Measurements from ENCODE around the gene AFF3. TPM values are rescaled to one million over a fixed set of nuclear protein-coding genes. Genes with fewer than 3 reads are reported as not detected.
A peak's percentile ranks its signal among the peaks of the same experiment; 100 is the strongest.

Gene AFF3
- total and polyA plus RNA-seq, 2 of the 4 experiments (the other 2 are of a cell fraction), result 12.9 to 14.3 TPM

DNA sequence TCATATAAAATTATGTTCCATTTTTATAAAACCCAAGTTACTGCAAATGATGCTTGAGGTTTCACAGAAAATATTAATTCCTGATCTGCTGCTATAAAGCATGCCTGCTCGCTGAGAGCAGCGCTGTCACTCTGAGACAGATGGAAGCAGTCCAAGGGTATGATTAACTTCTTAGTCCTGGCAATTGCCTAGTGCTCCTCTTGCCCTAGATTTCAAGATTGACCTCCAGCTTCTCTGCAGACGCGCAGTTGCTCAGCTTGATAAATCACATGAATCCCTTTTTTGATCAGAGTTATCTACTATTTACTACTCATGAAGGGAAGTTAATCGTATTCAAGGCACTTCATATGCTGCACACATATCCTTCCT is 498.0 kb downstream of the AFF3 start:
- Histone ChIP-seq H3K9ac (ENCODE audit: low read depth, low read length) (no peak overlapping the region), H3K9me3 (ENCODE audit: control insufficient read depth, insufficient read depth, low read length) (no peaks in the 10 kb centered on the region), H3K4me3 (ENCODE audit: insufficient read depth, low read depth, low read length) (no peak overlapping the region), H3K27me3 (ENCODE audit: control insufficient read depth, insufficient read depth, low read length) (no peaks in the 10 kb centered on the region), H4K20me1 (ENCODE audit: insufficient read depth, low read length) (0 out of 2 replicates have a peak, but pooled peaks cover 10% of the 10 kb centered on the region), H2AK5ac (ENCODE audit: low read depth, low read length) (peak overlapping the region; percentile 21; the same call in 1 of the 2 replicates), H3K18ac (ENCODE audit: low read depth, low read length) (no peak overlapping the region), H4K5ac (ENCODE audit: low read depth, low read length) (no peak overlapping the region), H4K8ac (ENCODE audit: low read depth in 2 of 2, low read length in 2 of 2) (0 out of 4 replicates have a peak overlapping the region, but pooled peaks of 1 of the 2 experiments have one; percentile 22), H2BK5ac (ENCODE audit: low read depth, low read length, poor library complexity, severe bottlenecking) (no peak overlapping the region), H3K9me1 (ENCODE audit: insufficient read depth, low read length) (peaks cover 13% of the 10 kb centered on the region), H3K27ac (ENCODE audit: insufficient read depth, low read length) (no peak overlapping the region), H3K36me3 (ENCODE audit: control insufficient read depth, insufficient read depth, low read length) (no peaks in the 10 kb centered on the region), H4K91ac (ENCODE audit: insufficient read depth, low read depth, low read length) (no peak overlapping the region), H2BK20ac (ENCODE audit: low read depth, low read length) (no peak overlapping the region), H2BK120ac (ENCODE audit: low read depth, low read length) (peak overlapping the region; percentile 0; the same call in 1 of the 2 replicates), H3K79me1 (ENCODE audit: low read depth in 1 of 2, low read length in 2 of 2) (no peaks in the 10 kb centered on the region; a peak in 1 of 4 replicates), H3K4me2 (ENCODE audit: low read depth, low read length) (no peak overlapping the region), H3K4ac (ENCODE audit: low read depth, low read length) (no peak overlapping the region), H2AFZ (replicated peaks; ENCODE audit: low read length, poor library complexity) (no peak overlapping the region), H2BK15ac (ENCODE audit: low read depth, low read length) (no peak overlapping the region), H3K14ac (replicated peaks; ENCODE audit: low read depth, low read length) (no peak overlapping the region), H2AK9ac (replicated peaks; ENCODE audit: low read depth, low read length, poor library complexity) (no peak overlapping the region), H3K4me1 (ENCODE audit: control insufficient read depth, insufficient read depth, low read length) (peaks cover 17% of the 10 kb centered on the region), H3K56ac (ENCODE audit: extremely low read depth, insufficient read depth, low read length) (no peak overlapping the region), H3K23ac (ENCODE audit: low read depth, low read length) (no peak overlapping the region)
- DNase-seq (peak; percentile 65), ATAC-seq (ENCODE audit: low read depth) (peak; percentile 36; the same call in 1 of the 2 replicates)
- intact Hi-C loops (cut with micrococcal nuclease), result no loop called here
- ChIA-PET POLR2A (ENCODE audit: unreplicated experiment) (no interaction called here), CTCF (interaction anchor here (0.6 kb wide), 1 partner anchor 122 kb away, joined by 3 read pairs; no protein-coding TSS in a partner anchor)
- in situ Hi-C loops (cut with MboI; ENCODE audit: low sequenced_read_pairs), result no loop called here
- WGBS, 2 experiments (ENCODE audit: extremely low coverage in 2 of 2, insufficient read length in 1 of 2), result 0% methylated on average over 2 of the region's 5 CpGs; no CpG with 5 or more reads in 1 of the 2 experiments
- TF ChIP-seq SMC3 (IDR thresholded peaks at IDR 0.05; ENCODE audit: low read depth, low read length), result no peak
- TF ChIP-seq RCOR1 (IDR thresholded peaks at IDR 0.05; ENCODE audit: insufficient replicate concordance, low read length), result no peak
- TF ChIP-seq RAD21 (IDR thresholded peaks at IDR 0.05; ENCODE audit: low read length), result no peak
- no peak for TF ChIP-seq ELK1 (IDR thresholded peaks at IDR 0.05; ENCODE audit: borderline replicate concordance, low read depth, low read length)
- TF ChIP-seq CEBPB (IDR thresholded peaks at IDR 0.05; ENCODE audit: low read depth, low read length), result no peak
- TF ChIP-seq MAZ (IDR thresholded peaks at IDR 0.05; ENCODE audit: borderline replicate concordance, low read depth, low read length), result no peak
- TF ChIP-seq POLR2A (IDR thresholded peaks at IDR 0.05; ENCODE audit: low read depth, low read length), result no peak
- TF ChIP-seq CHD1 (IDR thresholded peaks at IDR 0.05; ENCODE audit: low read depth, low read length), result no peak
- no peak for TF ChIP-seq NFE2L2 (IDR thresholded peaks at IDR 0.05; ENCODE audit: low read depth, low read length)
- TF ChIP-seq BHLHE40 (IDR thresholded peaks at IDR 0.05; ENCODE audit: low read depth, low read length), result no peak
- TF ChIP-seq, protein P1, sequence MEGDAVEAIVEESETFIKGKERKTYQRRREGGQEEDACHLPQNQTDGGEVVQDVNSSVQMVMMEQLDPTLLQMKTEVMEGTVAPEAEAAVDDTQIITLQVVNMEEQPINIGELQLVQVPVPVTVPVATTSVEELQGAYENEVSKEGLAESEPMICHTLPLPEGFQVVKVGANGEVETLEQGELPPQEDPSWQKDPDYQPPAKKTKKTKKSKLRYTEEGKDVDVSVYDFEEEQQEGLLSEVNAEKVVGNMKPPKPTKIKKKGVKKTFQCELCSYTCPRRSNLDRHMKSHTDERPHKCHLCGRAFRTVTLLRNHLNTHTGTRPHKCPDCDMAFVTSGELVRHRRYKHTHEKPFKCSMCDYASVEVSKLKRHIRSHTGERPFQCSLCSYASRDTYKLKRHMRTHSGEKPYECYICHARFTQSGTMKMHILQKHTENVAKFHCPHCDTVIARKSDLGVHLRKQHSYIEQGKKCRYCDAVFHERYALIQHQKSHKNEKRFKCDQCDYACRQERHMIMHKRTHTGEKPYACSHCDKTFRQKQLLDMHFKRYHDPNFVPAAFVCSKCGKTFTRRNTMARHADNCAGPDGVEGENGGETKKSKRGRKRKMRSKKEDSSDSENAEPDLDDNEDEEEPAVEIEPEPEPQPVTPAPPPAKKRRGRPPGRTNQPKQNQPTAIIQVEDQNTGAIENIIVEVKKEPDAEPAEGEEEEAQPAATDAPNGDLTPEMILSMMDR (conservative IDR thresholded peaks at IDR 0.05; ENCODE audit: low read depth, low read length), result no peak
- no peak for TF ChIP-seq MXI1 (IDR thresholded peaks at IDR 0.05; ENCODE audit: borderline replicate concordance, low read depth, low read length)
- no TSS peak for BruUV-seq (replicated peaks)
- dilution Hi-C loops (cut with HindIII; ENCODE audit: low sequenced_read_pairs, unreplicated experiment), result no loop called here

All from IMR-90 (cell line).